DMS 273 (cell line): ENCODE measurements around the gene BICD2.

Experiments used
- DNase-seq: peaks from one replicate; lab custom pipeline; 2025; ENCODE audit not compliant: unreplicated experiment; lab: John Stamatoyannopoulos, UW

The BICD2 gene

DNA sequence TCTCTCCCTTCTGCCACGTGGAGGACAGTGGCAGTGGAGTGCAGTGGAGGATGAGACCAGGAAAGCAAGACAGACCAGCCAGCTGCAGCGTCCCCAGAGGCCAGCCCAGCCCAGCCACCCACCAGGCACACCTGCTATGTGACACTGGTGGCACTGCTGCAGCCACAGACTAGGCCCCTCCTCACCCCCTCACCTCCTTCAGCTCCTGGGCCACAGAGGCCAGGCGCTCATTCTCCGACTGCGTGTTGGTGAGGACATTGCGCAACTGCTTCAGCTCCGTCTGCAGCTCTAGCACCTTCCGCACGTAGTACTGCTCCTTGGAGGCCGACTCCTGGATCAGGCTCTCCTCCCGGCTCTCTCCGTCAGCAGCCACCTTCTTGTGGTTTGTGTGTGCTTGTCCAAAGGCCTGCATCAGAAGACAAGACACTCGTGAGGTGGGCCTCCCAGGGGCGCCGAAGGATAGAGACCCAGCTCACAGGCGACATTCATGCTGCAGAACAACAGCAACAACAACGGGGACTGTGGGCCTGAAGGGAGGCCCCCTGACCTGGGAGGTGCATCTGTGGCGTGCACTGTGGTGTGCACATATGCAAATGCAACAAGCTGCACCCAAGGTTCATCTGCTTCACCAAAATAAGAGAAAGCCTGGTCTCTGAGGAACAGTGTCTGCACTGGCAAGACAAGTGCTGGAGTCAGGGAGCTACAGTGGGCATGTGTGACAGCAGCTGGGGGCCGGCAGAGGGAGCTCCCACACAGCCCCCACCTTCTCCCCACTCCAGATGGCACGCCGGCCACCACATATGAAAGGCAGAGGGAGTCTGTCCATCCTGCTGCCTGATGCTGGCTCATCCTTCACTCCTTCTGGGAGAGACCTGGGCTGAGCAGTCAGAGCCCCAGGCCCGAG lies 35.5 kb downstream of the BICD2 start:
- DNase-seq: peak; percentile 81

DNA sequence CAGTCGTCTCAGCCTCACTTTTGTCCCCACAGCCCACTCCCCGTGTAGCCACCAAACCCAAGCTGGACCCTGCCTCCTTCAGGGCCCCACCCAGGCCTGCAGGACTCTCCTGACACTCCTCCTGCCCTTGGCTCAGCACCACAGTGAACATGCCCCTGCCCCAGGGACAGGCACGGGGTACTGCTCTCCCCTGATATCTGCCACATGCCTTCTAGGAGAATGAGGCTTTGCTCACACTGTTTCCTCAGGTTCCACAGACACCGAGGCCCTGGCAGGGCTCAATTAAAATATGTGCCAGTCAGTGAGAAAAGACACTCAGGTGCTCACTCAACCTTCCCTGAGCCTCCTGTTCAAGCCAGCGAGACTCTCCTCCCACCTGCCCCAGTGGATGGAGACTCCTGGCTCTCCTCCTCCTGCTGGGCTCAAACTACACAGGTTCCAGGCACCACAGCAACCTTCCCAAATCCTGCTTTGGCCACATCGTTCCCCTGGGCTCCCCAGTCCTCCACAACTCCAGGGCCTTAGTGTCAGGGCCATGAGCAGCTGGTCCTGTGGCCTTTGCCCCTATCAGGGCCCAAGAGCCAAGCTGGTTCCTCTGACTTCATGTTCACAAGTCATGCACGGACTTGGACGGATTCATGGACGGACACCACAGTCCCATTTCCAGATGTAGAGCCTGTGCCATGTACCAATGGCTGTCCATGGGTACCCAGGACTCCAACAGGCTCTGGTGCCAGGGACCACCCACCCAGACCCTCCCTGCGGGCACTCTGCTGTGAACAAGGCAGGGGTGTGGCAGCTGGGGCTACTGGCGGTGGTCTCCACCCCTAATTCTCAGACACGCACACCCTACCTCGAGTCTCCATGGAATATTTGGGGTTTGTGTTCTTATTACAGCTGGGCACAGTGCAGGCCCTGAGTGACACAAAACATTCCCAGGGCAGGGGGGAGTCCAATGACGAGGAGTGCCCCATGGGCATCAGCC lies 36.6 kb downstream of the BICD2 start:
- DNase-seq: no peak

DNA sequence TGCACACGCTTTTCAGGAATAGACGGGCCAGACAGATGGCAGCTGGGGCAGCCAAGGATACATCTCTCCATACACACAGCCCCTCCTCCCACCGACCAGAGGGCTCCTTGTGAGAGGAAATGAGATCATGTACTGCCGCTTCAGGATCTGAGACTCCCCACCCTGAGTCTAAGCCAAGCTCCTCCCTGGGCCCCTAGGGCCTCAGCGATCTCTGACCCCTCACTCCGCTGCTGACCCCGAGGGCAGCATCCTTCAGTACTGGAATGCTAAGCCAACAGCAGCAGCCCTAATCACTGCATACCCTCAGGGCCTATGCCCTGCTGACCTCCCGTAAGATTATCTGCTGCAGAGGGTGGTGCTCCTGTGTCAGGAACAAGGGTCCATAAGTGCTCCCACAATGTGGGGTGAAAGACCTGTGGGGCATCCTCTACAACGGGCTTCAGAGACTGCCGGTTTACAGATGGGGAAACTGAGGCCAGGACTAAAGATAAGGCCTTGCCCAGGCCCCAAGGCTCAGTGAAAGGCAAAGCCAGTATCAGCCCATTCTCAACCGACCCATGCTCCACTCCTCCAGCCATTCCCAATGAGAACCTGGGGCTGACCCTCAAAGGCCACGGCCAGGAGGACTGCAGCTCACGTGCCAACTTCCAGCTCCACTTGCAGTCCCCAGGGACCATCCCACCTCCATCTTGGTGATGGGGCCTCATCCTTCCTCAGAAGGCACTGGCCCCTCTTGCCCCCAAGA lies 37.5 kb downstream of the BICD2 start:
- peak; percentile 87 for DNase-seq

DNA sequence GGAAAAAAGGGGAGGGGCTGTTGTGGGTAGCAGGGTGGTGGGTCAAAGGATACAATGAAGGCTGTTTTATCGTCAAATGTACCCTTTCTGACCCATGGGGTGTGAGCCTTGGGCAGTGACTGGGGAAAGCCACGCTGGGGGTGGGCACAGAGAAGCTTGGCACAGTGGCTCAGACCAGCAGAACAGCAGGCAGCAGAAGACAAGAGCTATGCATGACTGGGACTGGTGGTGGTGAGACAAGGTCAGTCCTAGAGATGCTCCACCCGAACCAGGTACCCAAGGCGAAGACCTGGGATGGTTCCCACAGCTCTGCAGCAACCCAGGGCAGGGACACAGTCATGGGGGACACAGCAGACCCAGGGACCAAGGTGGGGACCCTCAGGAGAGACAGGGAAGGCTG lies 38.3 kb downstream of the BICD2 start:
- no peak for DNase-seq

DNA sequence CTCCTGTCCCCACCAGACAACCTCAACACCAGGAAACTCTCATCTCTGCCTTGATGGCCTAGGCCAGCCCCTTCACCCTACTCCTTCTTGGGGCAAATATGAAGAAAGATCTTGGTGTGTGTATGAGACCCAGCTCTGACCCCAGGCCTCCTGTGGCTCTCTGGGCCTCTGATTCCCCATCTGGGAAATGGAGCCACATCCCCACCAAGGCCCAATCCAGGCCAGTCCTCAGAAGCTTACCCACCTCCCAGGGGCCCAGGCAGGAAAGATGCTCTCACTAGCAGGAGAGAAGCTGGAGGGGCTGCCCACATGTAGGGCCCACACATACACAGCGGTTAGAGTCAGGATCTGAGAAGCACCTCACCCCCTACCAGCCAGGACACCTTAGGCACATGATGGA lies 38.9 kb downstream of the BICD2 start:
- DNase-seq: no peak

DNA sequence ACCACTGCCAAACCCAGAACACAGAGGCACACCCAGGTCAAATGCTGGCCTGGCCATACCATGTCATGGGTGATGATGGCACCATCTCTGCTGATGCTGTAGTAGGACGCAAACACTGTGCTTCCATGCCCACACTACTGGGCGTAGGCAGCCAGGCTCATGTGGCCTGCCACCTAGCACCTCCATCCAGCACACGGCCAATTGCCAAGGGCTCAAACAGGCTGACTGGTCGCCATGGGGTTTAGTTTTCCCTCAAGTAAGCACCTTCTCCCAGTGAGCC lies 39.4 kb downstream of the BICD2 start:
- no peak for DNase-seq

DNA sequence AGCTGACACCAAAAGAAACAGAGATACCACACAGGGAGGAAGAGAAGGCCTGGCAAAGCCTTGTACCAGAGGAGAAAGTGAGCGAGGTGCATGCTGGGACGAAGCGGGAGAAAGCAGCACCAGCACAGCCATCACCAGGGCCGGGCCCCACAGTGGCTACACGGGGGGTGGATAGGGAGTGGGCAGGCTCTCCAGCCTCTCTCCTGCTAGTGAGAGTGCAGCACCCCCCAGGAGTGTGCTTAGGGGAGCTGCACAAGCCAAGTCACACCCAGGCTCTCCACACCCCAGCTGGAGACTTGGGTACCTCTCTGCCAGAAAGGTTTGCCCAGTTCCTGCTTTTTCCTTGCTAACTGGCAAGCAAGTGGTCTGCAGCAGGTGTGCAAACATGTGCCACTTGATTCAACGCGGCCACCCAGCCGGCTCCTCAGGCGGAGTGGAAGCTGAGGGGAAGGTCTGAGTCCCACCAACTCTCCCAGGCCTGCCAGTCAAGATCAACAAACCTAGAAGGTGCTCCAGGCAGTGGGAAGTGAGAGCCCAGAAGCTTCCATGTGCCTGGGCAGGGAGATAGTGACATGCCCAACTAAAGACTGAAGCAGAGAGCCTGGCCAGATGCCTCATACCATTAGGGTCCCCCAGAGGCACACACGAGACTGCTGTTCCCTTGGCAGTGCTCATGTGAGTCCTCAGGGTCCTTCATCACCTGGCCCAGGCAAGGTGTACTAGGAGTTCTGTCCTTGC lies 39.9 kb downstream of the BICD2 start:
- peak; percentile 9 for DNase-seq

DNA sequence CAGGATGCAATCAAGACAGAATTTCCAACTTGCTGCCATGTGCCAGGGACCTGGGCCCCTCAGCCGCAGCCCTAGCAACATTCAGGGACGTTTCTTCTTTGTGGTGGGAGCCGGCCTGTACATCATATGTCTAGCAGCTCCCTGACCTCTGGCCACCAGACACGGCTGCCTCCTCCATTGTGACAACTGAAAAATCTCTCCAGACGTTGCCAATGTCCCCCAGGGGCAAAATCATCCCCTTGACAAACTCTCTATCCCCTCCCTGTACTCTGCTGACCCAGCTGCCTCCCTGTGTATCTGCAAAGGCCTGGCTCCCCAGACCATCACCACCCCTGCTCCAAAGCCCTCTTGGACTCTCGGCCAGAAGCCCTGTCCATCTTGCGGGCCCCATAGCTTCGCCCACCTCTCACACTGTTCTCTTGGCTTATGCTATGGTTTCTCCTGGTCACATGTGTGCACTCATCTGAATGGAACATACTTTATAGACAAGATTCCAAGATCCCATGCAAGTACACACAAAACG lies 40.8 kb downstream of the BICD2 start:
- no peak for DNase-seq

DNA sequence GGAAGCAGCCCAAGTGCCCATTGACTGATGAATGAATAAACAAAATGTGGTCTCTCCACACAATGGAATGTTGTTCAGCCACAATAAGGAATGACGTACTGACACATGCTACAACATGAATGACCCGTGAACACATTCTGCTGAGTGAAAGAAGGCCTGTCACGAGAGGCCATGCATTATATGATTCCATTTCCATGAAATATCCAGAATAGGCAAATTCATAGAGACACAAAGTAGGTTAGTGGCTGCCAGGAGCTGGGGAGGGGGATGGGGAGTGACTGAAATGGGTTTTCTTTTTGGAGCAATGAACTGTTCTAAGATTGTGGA lies 41.4 kb downstream of the BICD2 start:
- no peak for DNase-seq

DNA sequence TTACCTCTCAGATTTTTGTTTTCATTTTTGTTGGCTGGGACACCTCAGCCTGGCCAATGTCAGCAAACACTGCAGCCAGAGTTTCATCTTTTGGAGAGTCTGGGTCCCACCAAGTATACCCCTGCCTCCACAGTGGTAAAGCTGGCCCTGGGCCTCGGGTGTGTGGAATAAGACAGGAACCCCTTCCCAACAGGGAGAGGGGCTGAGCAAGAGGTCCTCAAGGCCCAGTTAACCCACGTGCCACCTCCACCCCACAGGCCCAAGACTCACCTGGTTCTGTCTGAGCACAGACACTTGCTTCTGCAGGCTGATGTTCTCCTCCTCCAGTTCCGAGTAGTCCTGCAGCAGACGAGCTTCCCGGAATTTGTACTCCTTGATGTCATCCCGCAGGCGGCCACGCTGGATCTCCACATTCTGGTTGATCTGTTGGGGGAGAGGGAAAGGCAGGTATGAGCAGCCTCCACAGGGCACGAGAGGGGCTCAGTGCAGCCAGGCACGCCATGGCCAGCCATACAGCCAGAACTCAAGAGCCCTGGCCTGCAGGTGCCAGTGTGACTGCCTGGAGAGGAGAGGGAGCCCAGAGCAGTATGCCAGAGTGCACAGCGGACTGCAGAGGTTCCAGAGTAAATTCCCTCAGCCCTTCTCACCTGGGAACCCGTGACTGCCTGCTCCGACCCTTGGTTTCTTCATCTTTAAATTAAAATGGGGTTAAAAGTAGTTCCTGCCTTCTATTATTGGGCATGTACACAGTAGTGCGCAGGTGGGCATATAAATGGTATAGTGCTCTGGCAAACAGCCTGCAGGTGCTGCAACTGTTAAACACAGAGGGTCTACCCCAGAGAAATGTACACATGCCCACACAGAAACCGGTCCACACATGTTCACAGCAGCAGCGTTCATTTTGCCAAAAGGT lies 42.0 kb downstream of the BICD2 start:
- no peak for DNase-seq

DNA sequence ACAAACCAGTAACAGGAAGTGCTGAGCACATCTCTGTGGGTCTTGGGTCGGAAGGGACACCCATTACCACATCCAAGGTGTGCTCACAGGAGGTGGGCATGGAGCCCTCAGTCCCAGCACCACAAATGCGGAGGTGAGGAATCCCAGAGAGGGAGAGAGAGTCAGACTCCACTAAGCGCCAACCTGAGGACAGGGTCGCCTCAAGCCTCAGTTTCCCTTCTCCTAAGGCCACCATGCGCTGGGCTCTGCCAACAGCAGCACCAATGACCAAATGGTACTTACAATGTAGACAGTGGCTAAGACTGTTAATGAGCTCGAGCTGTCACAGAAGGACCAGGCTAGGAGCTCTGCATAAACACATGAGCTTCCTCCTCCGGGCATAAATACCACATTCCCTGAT lies 43.1 kb downstream of the BICD2 start:
- no peak for DNase-seq

DNA sequence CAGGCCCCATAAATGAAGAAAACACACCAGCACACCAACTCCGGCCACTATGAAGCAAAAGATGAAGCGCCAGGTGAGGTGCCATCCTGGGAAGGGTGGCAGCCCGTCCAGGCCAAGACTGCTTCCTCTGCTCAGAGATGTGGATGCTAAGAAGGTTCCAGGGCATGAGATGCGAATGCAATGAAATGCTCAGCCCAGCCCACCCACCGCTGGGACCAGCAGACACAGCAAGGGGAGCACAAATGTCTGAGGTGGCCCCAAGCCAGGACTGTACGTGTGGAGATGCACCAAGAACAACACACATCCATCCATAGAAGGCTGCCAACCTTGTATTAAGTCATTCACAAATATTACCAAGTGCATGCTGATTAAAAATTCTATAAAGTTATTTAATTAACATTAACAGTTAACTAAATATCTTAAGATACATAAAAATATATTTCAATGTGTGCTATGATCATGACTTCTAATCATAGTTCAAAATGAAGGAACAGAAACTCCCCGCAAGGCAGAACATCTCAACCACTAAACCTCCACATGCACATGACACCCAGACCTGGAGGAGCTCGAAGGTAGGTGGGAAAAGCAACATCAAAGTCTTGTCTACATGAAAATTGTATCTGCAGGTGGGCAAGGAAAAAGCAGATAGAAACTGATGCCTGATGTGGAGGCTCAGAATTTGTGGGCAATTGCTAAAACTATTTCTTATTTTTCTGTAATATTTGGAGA lies 43.7 kb downstream of the BICD2 start:
- no peak for DNase-seq

DNA sequence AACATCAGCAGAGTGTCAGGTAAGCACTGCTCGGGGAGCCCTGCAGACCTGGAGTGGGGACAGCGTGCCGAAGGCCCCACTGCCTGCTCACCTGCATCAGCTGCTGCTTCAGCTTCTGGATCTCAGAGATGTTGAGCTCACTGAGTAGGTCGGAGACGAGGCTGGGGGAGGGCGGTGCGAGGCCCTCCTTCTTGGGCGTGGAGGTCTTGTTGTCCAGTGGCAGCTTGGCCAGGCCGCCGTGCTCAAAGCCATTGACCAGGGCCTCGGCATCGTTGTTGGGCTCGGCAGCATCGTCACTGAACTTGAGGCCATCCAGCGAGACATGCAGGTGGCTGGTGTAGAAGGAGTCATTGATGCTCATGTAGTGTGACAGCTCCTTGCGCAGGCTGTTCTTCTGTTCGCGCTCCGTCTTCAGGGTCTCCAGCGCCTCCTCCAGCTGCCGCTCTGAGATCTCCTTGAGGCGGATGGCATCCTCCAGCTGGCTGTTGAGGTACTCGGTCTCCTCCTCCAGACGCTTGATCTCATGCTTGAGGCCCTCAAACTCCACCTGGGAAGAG lies 44.3 kb downstream of the BICD2 start:
- no peak for DNase-seq

DNA sequence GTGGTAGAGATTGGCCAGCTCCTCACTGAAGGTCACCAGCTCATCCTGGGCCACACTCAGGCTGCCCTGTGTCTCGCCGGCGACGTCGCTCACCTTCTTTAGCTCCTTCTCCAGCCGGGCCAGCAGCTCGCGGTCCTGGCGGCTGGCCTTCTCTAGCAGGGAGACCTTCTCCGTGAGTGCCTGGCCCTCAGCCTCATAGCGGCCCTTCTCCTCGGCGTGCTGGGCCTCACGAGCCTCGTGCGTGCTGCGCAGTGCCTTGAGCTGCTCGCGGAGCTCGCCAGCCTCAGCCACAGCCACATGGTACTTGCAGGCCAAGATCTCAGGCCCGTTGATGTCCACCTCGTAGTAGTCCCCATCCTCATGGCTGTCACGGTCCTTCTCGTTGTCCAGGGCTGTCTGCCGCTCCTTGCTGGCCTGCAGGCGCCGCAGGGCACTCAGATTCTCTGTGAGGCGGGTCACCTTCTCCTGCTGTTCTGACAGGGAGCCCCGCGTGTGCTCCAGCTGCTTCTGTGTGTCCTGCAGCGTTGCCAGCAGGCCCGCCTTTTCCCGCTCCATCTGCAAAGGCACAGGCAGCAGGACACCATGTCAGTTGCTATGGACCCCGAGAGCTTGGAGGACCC lies 45.5 kb downstream of the BICD2 start:
- DNase-seq: no peak

DNA sequence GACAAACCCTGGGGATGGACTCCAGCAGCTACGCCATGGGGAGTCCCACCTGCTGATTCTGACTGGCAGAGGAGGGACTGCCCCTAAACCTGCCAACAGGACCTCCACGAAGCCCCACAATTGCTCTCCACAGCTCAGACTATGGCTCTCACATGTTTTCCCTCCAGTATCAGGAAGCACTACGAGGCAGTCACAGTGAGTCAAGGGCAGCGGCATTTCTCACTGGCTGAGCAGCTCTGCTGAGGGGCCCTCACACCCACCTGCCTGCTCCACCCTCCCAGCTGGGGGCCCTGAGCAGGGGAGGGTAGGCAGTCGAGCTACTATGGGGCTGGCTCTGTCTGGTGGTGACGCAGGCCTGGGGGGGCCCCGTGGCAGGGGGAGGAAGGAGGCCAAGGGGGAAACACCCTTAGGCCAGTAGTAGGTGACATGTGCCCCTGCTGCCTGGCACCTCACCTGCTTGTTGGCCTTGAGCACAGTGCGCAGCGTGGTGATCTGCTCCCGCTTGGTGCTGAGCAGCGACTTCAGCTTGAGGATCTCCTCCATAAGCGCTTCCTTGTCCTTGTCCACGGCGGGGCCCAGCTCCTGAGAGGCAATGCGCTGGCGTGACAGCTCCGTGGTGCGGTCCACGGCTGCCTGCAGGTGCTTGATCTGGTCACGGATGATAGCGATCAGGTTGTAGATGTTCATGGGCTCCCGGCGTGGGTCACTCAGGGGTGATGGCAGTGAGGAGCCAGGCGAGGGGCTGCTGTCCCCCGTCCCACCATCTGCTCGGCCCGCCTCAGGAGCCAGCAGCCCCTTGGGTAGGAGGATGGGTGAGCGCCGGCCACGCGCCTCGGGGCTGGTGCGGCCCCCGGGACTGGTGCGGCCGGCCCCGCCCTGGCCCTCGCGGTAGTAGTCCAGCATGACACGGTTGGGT lies 46.3 kb downstream of the BICD2 start:
- peak; percentile 25 for DNase-seq

DNA sequence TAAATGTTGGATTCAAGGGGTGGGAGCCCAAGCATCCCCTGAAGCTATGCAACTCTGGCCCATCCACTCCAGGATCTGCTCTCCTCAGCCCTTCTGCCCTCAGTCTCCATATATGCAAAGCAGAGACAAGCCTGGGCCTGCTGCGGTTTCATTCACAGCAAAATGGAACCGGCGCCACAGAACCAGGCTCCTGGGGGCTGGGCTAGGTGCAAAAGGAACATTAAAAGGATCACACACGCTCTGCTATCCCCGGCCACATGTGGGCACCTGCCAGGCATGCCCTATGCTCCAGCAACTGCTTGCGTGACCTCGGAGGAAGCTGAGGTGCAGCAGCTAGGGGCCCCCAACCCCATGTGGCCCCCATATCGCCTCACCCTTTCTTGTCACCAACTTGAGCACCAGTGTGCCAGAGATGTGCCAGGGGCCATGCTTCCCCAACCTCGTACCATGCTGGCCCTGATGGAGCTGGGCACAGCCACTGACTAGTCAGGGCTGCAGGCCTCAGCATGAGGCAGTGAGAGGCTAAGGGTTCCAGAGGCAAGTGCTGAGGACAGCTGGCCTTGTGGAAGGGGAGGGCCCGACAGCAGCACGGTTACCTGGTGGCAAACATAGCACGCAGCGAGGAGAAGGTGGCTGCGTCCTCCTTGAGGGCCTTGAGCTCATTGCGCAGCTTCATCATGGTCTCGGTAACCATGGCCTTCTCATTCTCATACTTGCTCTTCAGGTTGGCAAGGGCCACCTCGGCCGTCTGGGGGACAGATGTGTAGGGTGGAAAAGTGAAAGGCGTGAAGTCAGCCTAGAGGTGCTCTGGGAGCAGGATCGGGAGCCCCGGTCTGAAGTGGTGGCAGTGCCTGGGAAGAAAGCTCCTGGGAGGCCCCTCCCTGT lies 47.2 kb downstream of the BICD2 start:
- peak; percentile 44 for DNase-seq
